Measurements from ENCODE around the gene PCDHGA6.
"Not testable (repeated sequence)": the region's sequence is repeated elsewhere in the genome, so short reads cannot be mapped to it uniquely, and the experiment has no call there.

Gene PCDHGA6

DNA sequence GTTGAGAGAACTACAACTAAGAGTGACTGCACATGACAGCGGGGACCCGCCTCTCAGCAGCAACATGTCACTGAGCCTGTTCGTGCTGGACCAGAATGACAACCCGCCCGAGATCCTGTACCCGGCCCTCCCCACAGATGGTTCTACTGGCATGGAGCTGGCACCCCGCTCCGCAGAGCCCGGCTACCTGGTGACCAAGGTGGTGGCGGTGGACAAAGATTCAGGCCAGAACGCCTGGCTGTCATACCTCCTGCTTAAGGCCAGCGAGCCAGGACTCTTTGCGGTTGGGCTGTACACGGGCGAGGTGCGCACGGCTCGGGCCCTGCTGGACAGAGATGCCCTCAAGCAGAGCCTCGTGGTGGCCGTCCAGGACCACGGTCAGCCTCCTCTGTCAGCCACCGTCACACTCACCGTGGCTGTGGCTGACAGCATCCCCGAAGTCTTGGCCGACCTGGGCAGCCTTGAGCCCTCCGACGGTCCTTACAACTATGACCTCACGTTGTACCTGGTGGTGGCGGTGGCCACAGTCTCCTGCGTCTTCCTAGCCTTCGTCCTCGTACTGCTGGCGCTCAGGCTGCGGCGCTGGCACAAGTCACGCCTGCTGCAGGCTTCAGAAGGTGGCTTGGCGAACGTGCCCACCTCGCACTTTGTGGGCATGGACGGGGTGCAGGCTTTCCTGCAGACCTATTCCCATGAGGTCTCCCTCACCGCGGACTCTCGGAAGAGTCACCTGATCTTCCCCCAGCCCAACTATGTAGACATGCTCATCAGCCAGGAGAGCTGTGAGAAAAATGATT, 11.0 kb downstream of the PCDHGA6 start:
- TF ChIP-seq, protein P1, sequence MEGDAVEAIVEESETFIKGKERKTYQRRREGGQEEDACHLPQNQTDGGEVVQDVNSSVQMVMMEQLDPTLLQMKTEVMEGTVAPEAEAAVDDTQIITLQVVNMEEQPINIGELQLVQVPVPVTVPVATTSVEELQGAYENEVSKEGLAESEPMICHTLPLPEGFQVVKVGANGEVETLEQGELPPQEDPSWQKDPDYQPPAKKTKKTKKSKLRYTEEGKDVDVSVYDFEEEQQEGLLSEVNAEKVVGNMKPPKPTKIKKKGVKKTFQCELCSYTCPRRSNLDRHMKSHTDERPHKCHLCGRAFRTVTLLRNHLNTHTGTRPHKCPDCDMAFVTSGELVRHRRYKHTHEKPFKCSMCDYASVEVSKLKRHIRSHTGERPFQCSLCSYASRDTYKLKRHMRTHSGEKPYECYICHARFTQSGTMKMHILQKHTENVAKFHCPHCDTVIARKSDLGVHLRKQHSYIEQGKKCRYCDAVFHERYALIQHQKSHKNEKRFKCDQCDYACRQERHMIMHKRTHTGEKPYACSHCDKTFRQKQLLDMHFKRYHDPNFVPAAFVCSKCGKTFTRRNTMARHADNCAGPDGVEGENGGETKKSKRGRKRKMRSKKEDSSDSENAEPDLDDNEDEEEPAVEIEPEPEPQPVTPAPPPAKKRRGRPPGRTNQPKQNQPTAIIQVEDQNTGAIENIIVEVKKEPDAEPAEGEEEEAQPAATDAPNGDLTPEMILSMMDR (IDR thresholded peaks at IDR 0.05): no peak
- Histone ChIP-seq H3K4me1 (no peaks in the 10 kb centered on the region), H3K9me3 (ENCODE audit: control insufficient read depth, low read length) (no peaks in the 10 kb centered on the region), H3K27ac (no peak overlapping the region), H3K79me2 (no peaks in the 10 kb centered on the region), H3K27me3 (ENCODE audit: control insufficient read depth, insufficient read depth, low read length) (no peaks in the 10 kb centered on the region), H2AFZ (no peak overlapping the region), H3K4me3 (ENCODE audit: low read depth, low read length) (no peak overlapping the region), H3K9ac (no peak overlapping the region), H3K4me2 (ENCODE audit: low read length) (no peak overlapping the region), H3K36me3 (ENCODE audit: control insufficient read depth, insufficient read depth, low read length) (no peaks in the 10 kb centered on the region)

DNA sequence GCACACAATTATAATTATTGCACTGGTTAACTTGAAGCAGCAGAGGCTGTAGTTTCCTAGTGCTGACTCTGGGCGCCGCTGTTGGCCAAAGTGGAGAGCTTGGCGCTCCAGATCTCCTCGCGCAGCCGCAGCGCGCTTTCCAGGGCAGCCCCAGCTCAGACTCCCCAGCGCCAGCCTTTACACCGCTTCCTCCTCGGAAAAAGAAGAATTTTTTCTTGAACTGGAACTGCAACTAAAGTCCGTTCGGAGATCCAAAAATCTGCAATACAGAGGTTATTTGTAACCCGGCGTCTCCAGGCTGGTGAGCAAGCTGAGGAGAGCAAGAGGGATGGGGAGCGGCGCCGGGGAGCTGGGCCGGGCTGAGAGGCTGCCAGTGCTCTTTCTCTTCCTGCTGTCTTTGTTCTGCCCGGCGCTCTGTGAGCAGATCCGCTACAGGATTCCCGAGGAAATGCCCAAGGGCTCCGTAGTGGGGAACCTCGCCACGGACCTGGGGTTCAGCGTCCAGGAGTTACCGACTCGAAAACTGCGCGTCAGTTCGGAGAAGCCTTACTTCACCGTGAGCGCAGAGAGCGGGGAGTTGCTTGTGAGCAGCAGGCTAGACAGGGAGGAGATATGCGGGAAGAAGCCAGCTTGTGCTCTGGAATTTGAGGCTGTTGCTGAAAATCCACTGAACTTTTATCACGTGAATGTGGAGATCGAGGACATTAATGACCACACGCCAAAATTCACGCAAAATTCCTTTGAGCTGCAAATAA, 14.0 kb downstream of the PCDHGA6 start, which contains the start of gene PCDHGB4:
Gene PCDHGB4 (plus strand): TSS at position 142 of the 755 bp plus-strand sequence. CDS start 187 bp downstream, at position 329.
- not testable (repeated sequence) for H3K4me1 ChIP-seq; H3K9ac ChIP-seq; H3K27ac ChIP-seq; H3K4me3 ChIP-seq (ENCODE audit: low read depth, low read length); H3K27me3 ChIP-seq (ENCODE audit: control insufficient read depth, insufficient read depth, low read length); H3K4me2 ChIP-seq (ENCODE audit: low read length); H3K9me3 ChIP-seq (ENCODE audit: control insufficient read depth, low read length); H3K79me2 ChIP-seq; H3K36me3 ChIP-seq (ENCODE audit: control insufficient read depth, insufficient read depth, low read length); H2AFZ ChIP-seq
- TF ChIP-seq, protein P1 (IDR thresholded peaks at IDR 0.05): peak; percentile 43

DNA sequence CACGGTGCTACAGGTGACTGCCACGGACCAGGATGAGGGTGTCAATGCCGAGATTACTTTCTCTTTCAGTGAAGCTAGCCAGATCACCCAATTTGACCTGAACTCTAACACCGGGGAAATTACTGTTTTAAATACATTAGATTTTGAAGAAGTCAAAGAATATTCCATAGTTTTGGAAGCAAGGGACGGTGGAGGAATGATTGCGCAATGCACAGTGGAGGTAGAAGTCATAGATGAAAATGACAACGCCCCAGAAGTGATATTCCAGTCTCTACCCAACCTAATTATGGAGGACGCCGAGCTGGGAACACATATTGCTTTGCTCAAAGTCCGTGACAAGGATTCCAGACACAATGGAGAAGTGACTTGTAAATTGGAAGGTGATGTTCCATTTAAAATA, 15.0 kb downstream of the PCDHGA6 start:
- H2AFZ ChIP-seq: no peak overlapping the region
- no peak overlapping the region for H3K4me2 ChIP-seq (ENCODE audit: low read length)
- H3K27ac ChIP-seq: no peak overlapping the region
- TF ChIP-seq, protein P1 (IDR thresholded peaks at IDR 0.05): no peak
- H3K9ac ChIP-seq: no peak overlapping the region
- H3K4me1 ChIP-seq: no peaks in the 10 kb centered on the region
- H3K27me3 ChIP-seq (ENCODE audit: control insufficient read depth, insufficient read depth, low read length): no peaks in the 10 kb centered on the region
- H3K79me2 ChIP-seq: no peaks in the 10 kb centered on the region
- peaks cover 3% of the 10 kb centered on the region for H3K36me3 ChIP-seq (ENCODE audit: control insufficient read depth, insufficient read depth, low read length)
- H3K4me3 ChIP-seq (ENCODE audit: low read depth, low read length): no peak overlapping the region
- H3K9me3 ChIP-seq (ENCODE audit: control insufficient read depth, low read length): no peaks in the 10 kb centered on the region

DNA sequence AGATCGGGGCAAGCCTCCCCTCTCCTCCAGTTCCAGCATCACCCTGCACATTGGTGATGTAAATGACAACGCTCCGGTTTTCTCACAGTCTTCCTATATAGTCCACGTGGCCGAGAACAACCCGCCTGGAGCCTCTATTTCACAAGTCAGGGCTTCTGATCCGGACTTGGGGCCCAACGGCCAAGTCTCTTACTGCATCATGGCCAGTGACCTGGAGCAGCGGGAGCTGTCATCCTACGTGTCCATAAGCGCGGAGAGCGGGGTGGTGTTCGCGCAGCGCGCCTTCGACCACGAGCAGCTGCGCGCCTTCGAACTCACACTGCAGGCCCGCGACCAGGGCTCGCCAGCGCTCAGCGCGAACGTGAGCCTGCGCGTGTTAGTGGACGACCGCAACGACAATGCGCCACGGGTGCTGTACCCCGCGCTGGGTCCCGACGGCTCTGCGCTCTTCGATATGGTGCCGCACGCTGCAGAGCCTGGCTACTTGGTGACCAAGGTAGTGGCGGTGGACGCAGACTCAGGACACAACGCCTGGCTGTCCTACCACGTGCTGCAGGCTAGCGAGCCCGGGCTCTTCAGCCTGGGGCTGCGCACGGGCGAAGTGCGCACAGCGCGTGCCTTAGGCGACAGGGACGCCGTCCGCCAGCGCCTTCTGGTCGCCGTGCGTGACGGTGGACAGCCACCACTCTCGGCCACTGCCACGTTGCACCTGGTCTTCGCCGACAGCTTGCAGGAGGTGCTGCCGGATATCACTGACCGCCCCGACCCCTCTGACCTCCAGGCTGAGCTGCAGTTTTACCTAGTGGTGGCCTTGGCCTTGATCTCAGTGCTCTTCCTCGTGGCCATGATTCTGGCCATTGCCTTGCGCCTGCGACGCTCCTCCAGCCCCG, 15.7 kb downstream of the PCDHGA6 start:
- H3K27ac ChIP-seq: no peak overlapping the region

More for the DNA sequence above, 15.7 kb downstream of the PCDHGA6 start:
- Histone ChIP-seq H3K36me3 (ENCODE audit: control insufficient read depth, insufficient read depth, low read length) (peaks cover 3% of the 10 kb centered on the region), H3K4me1 (no peaks in the 10 kb centered on the region), H3K9ac (no peak overlapping the region), H3K27me3 (ENCODE audit: control insufficient read depth, insufficient read depth, low read length) (no peaks in the 10 kb centered on the region), H3K9me3 (ENCODE audit: control insufficient read depth, low read length) (no peaks in the 10 kb centered on the region), H3K4me2 (ENCODE audit: low read length) (no peak overlapping the region), H3K4me3 (ENCODE audit: low read depth, low read length) (no peak overlapping the region), H3K79me2 (no peaks in the 10 kb centered on the region), H2AFZ (no peak overlapping the region)
- TF ChIP-seq, protein P1 (IDR thresholded peaks at IDR 0.05): no peak
